Gastroesophageal sphincter (tissue), 3 donors: ENCODE results near the gene KRIT1.

Experiments
- EP300 ChIP-seq: sonication (generic); formaldehyde crosslinking; IDR thresholded peaks from one replicate; pipeline ENCODE4 v1.6.1; 2017; ENCODE audit warnings: antibody characterized with exemption, mild to moderate bottlenecking
- POLR2A ChIP-seq, 2 donors: fragments of 450-650 bp; IDR thresholded peaks; one replicate each; pipeline ENCODE4 v1.6.1; 2017; ENCODE audit warnings: antibody characterized with exemption in 2 of 2, mild to moderate bottlenecking in 2 of 2, moderate library complexity in 1 of 2
- TF ChIP-seq, protein P1 (sequence below), 4 experiments: fragments of 200-600 bp in 2 of 4; fragments of 450-650 bp in 2 of 4; sonication (generic) in 1 of 4; IDR thresholded peaks; one replicate each; pipeline ENCODE4 v1.5.1; 2017 to 2019; ENCODE audit warnings: antibody characterized with exemption in 4 of 4, mild to moderate bottlenecking in 2 of 4, moderate library complexity in 2 of 4

DNA sequence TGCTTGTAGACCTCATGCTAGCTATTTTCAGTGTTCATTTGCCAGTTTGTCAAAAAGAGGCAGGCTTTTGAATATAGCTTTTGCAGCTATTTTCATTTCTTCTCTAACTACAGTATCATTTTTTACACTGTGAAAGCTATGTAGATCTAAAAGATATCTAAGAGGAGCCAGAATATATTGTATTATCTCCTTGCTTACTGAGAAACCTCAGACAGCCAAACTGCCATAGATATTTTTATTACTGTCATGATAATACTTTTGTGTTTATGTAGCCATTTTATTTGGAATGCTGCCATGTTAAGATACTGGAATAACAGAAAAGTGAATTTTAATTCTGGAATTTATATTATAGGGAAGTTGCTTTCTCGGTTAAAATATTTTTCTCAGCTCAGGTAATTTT is 37.2 kb upstream of the KRIT1 start:
- TF ChIP-seq, protein P1, sequence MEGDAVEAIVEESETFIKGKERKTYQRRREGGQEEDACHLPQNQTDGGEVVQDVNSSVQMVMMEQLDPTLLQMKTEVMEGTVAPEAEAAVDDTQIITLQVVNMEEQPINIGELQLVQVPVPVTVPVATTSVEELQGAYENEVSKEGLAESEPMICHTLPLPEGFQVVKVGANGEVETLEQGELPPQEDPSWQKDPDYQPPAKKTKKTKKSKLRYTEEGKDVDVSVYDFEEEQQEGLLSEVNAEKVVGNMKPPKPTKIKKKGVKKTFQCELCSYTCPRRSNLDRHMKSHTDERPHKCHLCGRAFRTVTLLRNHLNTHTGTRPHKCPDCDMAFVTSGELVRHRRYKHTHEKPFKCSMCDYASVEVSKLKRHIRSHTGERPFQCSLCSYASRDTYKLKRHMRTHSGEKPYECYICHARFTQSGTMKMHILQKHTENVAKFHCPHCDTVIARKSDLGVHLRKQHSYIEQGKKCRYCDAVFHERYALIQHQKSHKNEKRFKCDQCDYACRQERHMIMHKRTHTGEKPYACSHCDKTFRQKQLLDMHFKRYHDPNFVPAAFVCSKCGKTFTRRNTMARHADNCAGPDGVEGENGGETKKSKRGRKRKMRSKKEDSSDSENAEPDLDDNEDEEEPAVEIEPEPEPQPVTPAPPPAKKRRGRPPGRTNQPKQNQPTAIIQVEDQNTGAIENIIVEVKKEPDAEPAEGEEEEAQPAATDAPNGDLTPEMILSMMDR (IDR thresholded peaks at IDR 0.05) = no peak
- TF ChIP-seq POLR2A (IDR thresholded peaks at IDR 0.05) = no peak
- TF ChIP-seq EP300 = no peak
